ENCODE results near the gene HABP2.
A peak's percentile ranks its signal among the peaks of the same experiment; 100 is the strongest.

Gene HABP2

GRCh38 chr10:113560071-113560470 lies 7.2 kb downstream of the HABP2 start:
- Mint-ChIP-seq H3K36me3 (no peaks in the 10 kb centered on the region), H3K9me3 (ENCODE audit: low read depth) (no peaks in the 10 kb centered on the region), H3K4me1 (ENCODE audit: low read depth) (peaks cover 1% of the 10 kb centered on the region), H3K27me3 (no peaks in the 10 kb centered on the region), H3K27ac (no peak overlapping the region), H3K4me3 (no peak overlapping the region)

- Mint-ChIP-seq H3K27ac (no peak overlapping the region), H3K4me3 (no peak overlapping the region), H3K36me3 (no peaks in the 10 kb centered on the region), H3K27me3 (no peaks in the 10 kb centered on the region), H3K4me1 (ENCODE audit: low read depth) (peaks cover 1% of the 10 kb centered on the region), H3K9me3 (ENCODE audit: low read depth) (no peaks in the 10 kb centered on the region)
Measured at GRCh38 chr10:113561214-113561613, 8.4 kb downstream of the HABP2 start.

- Mint-ChIP-seq H3K9me3 (ENCODE audit: low read depth) (no peaks in the 10 kb centered on the region), H3K36me3 (no peaks in the 10 kb centered on the region), H3K27me3 (no peaks in the 10 kb centered on the region), H3K4me3 (no peak overlapping the region), H3K4me1 (ENCODE audit: low read depth) (peaks cover 1% of the 10 kb centered on the region), H3K27ac (no peak overlapping the region)
Measured at GRCh38 chr10:113562069-113562468, 9.2 kb downstream of the HABP2 start.

- Mint-ChIP-seq H3K9me3 (ENCODE audit: low read depth) (no peaks in the 10 kb centered on the region), H3K4me3 (peak overlapping the region; percentile 76), H3K27ac (no peak overlapping the region), H3K4me1 (ENCODE audit: low read depth) (peaks cover 1% of the 10 kb centered on the region), H3K27me3 (no peaks in the 10 kb centered on the region), H3K36me3 (no peaks in the 10 kb centered on the region)
Measured at GRCh38 chr10:113562704-113563103, 9.9 kb downstream of the HABP2 start.

GRCh38 chr10:113563306-113564088 lies 10.6 kb downstream of the HABP2 start:
- Mint-ChIP-seq H3K9me3 (ENCODE audit: low read depth) (no peaks in the 10 kb centered on the region), H3K27ac (no peak overlapping the region)

GRCh38 chr10:113565364-113565763 lies 12.5 kb downstream of the HABP2 start:
- no peaks in the 10 kb centered on the region for H3K9me3 Mint-ChIP-seq (ENCODE audit: low read depth)

More at GRCh38 chr10:113563306-113564088, 10.6 kb downstream of the HABP2 start:
- Mint-ChIP-seq H3K36me3 (no peaks in the 10 kb centered on the region), H3K27me3 (no peaks in the 10 kb centered on the region), H3K4me3 (peak overlapping the region; percentile 76), H3K4me1 (ENCODE audit: low read depth) (peaks cover 1% of the 10 kb centered on the region)

GRCh38 chr10:113566888-113567287 lies 14.0 kb downstream of the HABP2 start:
- H3K9me3 Mint-ChIP-seq (ENCODE audit: low read depth), result no peaks in the 10 kb centered on the region
- H3K27me3 Mint-ChIP-seq, result no peaks in the 10 kb centered on the region
- no peak overlapping the region for H3K27ac Mint-ChIP-seq
- peaks cover 1% of the 10 kb centered on the region for H3K4me1 Mint-ChIP-seq (ENCODE audit: low read depth)
- H3K36me3 Mint-ChIP-seq, result no peaks in the 10 kb centered on the region
- no peak overlapping the region for H3K4me3 Mint-ChIP-seq

More at GRCh38 chr10:113565364-113565763, 12.5 kb downstream of the HABP2 start:
- Mint-ChIP-seq H3K27ac (no peak overlapping the region), H3K4me1 (ENCODE audit: low read depth) (peaks cover 1% of the 10 kb centered on the region), H3K4me3 (no peak overlapping the region), H3K27me3 (no peaks in the 10 kb centered on the region), H3K36me3 (no peaks in the 10 kb centered on the region)

GRCh38 chr10:113569576-113569975 lies 16.7 kb downstream of the HABP2 start:
- no peaks in the 10 kb centered on the region for H3K4me1 Mint-ChIP-seq (ENCODE audit: low read depth)
- no peaks in the 10 kb centered on the region for H3K9me3 Mint-ChIP-seq (ENCODE audit: low read depth)
- no peak overlapping the region for H3K4me3 Mint-ChIP-seq
- H3K27me3 Mint-ChIP-seq, result no peaks in the 10 kb centered on the region
- no peaks in the 10 kb centered on the region for H3K36me3 Mint-ChIP-seq
- no peak overlapping the region for H3K27ac Mint-ChIP-seq

GRCh38 chr10:113572520-113573290 lies 19.9 kb downstream of the HABP2 start:
- Mint-ChIP-seq H3K27ac (no peak overlapping the region), H3K9me3 (ENCODE audit: low read depth) (no peaks in the 10 kb centered on the region), H3K4me1 (ENCODE audit: low read depth) (no peaks in the 10 kb centered on the region), H3K36me3 (no peaks in the 10 kb centered on the region), H3K27me3 (peaks cover 2% of the 10 kb centered on the region), H3K4me3 (no peak overlapping the region)

- no peaks in the 10 kb centered on the region for H3K9me3 Mint-ChIP-seq (ENCODE audit: low read depth)
- H3K36me3 Mint-ChIP-seq, result no peaks in the 10 kb centered on the region
- H3K4me3 Mint-ChIP-seq, result no peak overlapping the region
- peaks cover 2% of the 10 kb centered on the region for H3K27me3 Mint-ChIP-seq
- no peak overlapping the region for H3K27ac Mint-ChIP-seq
- no peaks in the 10 kb centered on the region for H3K4me1 Mint-ChIP-seq (ENCODE audit: low read depth)
Measured at GRCh38 chr10:113573368-113573767, 20.5 kb downstream of the HABP2 start.

GRCh38 chr10:113576852-113577251 lies 24.0 kb downstream of the HABP2 start:
- no peaks in the 10 kb centered on the region for H3K36me3 Mint-ChIP-seq
- no peak overlapping the region for H3K27ac Mint-ChIP-seq
- no peaks in the 10 kb centered on the region for H3K9me3 Mint-ChIP-seq (ENCODE audit: low read depth)
- peaks cover 4% of the 10 kb centered on the region for H3K27me3 Mint-ChIP-seq
- no peaks in the 10 kb centered on the region for H3K4me1 Mint-ChIP-seq (ENCODE audit: low read depth)
- no peak overlapping the region for H3K4me3 Mint-ChIP-seq

GRCh38 chr10:113578773-113579172 lies 25.9 kb downstream of the HABP2 start:
- Mint-ChIP-seq H3K27ac (no peak overlapping the region), H3K4me1 (ENCODE audit: low read depth) (no peaks in the 10 kb centered on the region), H3K9me3 (ENCODE audit: low read depth) (no peaks in the 10 kb centered on the region), H3K4me3 (no peak overlapping the region), H3K36me3 (no peaks in the 10 kb centered on the region), H3K27me3 (peaks cover 4% of the 10 kb centered on the region)

- H3K36me3 Mint-ChIP-seq, result no peaks in the 10 kb centered on the region
- H3K4me3 Mint-ChIP-seq, result no peak overlapping the region
- H3K4me1 Mint-ChIP-seq (ENCODE audit: low read depth), result no peaks in the 10 kb centered on the region
- H3K27ac Mint-ChIP-seq, result no peak overlapping the region
- H3K9me3 Mint-ChIP-seq (ENCODE audit: low read depth), result no peaks in the 10 kb centered on the region
- peaks cover 4% of the 10 kb centered on the region for H3K27me3 Mint-ChIP-seq
Measured at GRCh38 chr10:113581092-113581491, 28.2 kb downstream of the HABP2 start.

- H3K27me3 Mint-ChIP-seq, result peaks cover 4% of the 10 kb centered on the region
- H3K4me3 Mint-ChIP-seq, result no peak overlapping the region
- H3K27ac Mint-ChIP-seq, result no peak overlapping the region
- no peaks in the 10 kb centered on the region for H3K4me1 Mint-ChIP-seq (ENCODE audit: low read depth)
- no peaks in the 10 kb centered on the region for H3K36me3 Mint-ChIP-seq
- H3K9me3 Mint-ChIP-seq (ENCODE audit: low read depth), result no peaks in the 10 kb centered on the region
Measured at GRCh38 chr10:113583571-113583970, 30.7 kb downstream of the HABP2 start.

- peaks cover 2% of the 10 kb centered on the region for H3K27me3 Mint-ChIP-seq
- no peaks in the 10 kb centered on the region for H3K4me1 Mint-ChIP-seq (ENCODE audit: low read depth)
- H3K36me3 Mint-ChIP-seq, result no peaks in the 10 kb centered on the region
- no peak overlapping the region for H3K27ac Mint-ChIP-seq
- H3K9me3 Mint-ChIP-seq (ENCODE audit: low read depth), result no peaks in the 10 kb centered on the region
- no peak overlapping the region for H3K4me3 Mint-ChIP-seq
Measured at GRCh38 chr10:113585949-113586348, 33.1 kb downstream of the HABP2 start.
